Esophagus squamous epithelium (tissue), 4 donors: ENCODE data around the gene SNX14.

Source experiments
- CTCF ChIP-seq, 6 experiments: fragments of 450-650 bp in 4 of 6; fragments of 200-600 bp in 2 of 6; sonication (generic) in 2 of 6; IDR thresholded peaks; one replicate each; pipeline ENCODE4 v1.5.1; 2016 to 2019; ENCODE audit warnings: antibody characterized with exemption in 6 of 6, mild to moderate bottlenecking in 4 of 6, moderate library complexity in 4 of 6
- POLR2A ChIP-seq, 4 donors: fragments of 450-650 bp; IDR thresholded peaks; one replicate each; pipeline ENCODE4 v1.6.1; 2017; ENCODE audit warnings: antibody characterized with exemption in 4 of 4, mild to moderate bottlenecking in 4 of 4, moderate library complexity in 3 of 4

GRCh38 chr6:85581572-85581971, 12.1 kb downstream of the SNX14 start:
- TF ChIP-seq CTCF (IDR thresholded peaks at IDR 0.05): no peak
- no peak for TF ChIP-seq POLR2A (IDR thresholded peaks at IDR 0.05)
